Right lobe of liver (tissue), 4 donors: ENCODE data around the gene CPA1.

ENCODE experiments used
- CTCF ChIP-seq, 4 donors: fragments of 200-600 bp in 3 of 4; fragments of 450-650 bp in 1 of 4; IDR thresholded peaks; one replicate each; pipeline versions ENCODE4 v1.5.1 to v1.8.0; 2016 to 2022; ENCODE audit warnings: antibody characterized with exemption in 4 of 4, mild to moderate bottlenecking in 2 of 4
- POLR2A ChIP-seq: fragments of 450-650 bp; IDR thresholded peaks from one replicate; pipeline ENCODE4 v1.6.1; 2017; ENCODE audit warnings: antibody characterized with exemption, mild to moderate bottlenecking
- donor health status: DM: no; HTN: no; CAD: no.
- donor health status: DM: no; HTN: no; CAD: no.
- donor health status: DM: no; HTN: yes; CAD: no.

DNA sequence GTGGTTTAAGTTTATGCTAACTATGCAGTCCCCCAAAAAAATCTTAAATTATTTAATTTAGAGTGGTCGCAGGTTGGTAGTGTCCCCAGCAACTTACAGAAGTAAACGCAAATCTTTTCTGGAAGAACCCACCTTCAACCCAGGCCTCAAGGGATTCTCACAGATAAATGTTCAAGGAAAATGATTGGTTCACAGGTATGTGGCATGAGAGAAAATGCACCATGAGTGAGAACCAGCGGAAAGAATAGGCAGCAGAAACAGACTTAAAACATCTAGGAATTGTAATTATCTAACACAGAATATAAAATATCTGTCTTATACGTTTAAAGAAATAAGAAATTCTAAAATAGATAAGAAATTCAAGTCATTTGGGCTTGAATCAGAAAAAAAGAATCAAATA is 38.4 kb upstream of the CPA1 start:
- TF ChIP-seq CTCF (IDR thresholded peaks at IDR 0.05), result no peak
- no peak for TF ChIP-seq POLR2A
